GM21360 (cell line): ENCODE results near the gene STMND1.

Experiments used
- ATAC-seq: cut with Tn5 transposase; IDR thresholded peaks from one replicate; pipeline ENCODE4 v1.9.1; 2021; ENCODE audit warnings: mild to moderate bottlenecking, moderate library complexity; ENCODE audit not compliant: unreplicated experiment

The STMND1 gene

GRCh38 chr6:17097982-17098381, 3.9 kb upstream of the STMND1 start:
- no peak for ATAC-seq

GRCh38 chr6:17098538-17098937, 3.3 kb upstream of the STMND1 start:
- ATAC-seq = no peak

GRCh38 chr6:17099401-17100059, 2.3 kb upstream of the STMND1 start:
- no peak for ATAC-seq

- ATAC-seq = no peak
Observed at GRCh38 chr6:17100806-17101205, 1.0 kb upstream of the STMND1 start.

GRCh38 chr6:17102258-17102870, 514 bp downstream of the STMND1 start:
- ATAC-seq = no peak

GRCh38 chr6:17103715-17104114, 1.9 kb downstream of the STMND1 start:
- ATAC-seq = no peak

GRCh38 chr6:17107863-17108262, 6.0 kb downstream of the STMND1 start:
- no peak for ATAC-seq

- ATAC-seq = no peak
Observed at GRCh38 chr6:17115251-17116116, 13.6 kb downstream of the STMND1 start.

- no peak for ATAC-seq
Observed at GRCh38 chr6:17116117-17116440, 14.2 kb downstream of the STMND1 start.

GRCh38 chr6:17120019-17120418, 18.2 kb downstream of the STMND1 start:
- no peak for ATAC-seq

- no peak for ATAC-seq
Observed at GRCh38 chr6:17125407-17125806, 23.6 kb downstream of the STMND1 start.

- ATAC-seq = no peak
Observed at GRCh38 chr6:17130786-17131185, 28.9 kb downstream of the STMND1 start.

GRCh38 chr6:17132967-17133366, 31.1 kb downstream of the STMND1 start:
- ATAC-seq = no peak

- no peak for ATAC-seq
Observed at GRCh38 chr6:17138033-17138432, 36.2 kb downstream of the STMND1 start.

- ATAC-seq = no peak
Observed at GRCh38 chr6:17144016-17144415, 42.2 kb downstream of the STMND1 start.

- no peak for ATAC-seq
Observed at GRCh38 chr6:17149571-17149970, 47.7 kb downstream of the STMND1 start.

- no peak for ATAC-seq
Observed at GRCh38 chr6:17150096-17150495, 48.2 kb downstream of the STMND1 start.

GRCh38 chr6:17151888-17152287, 50.0 kb downstream of the STMND1 start:
- ATAC-seq = no peak

- no peak for ATAC-seq
Observed at GRCh38 chr6:17152703-17153102, 50.9 kb downstream of the STMND1 start.

- ATAC-seq = peak; percentile 51
Observed at GRCh38 chr6:17156112-17156921, 54.5 kb downstream of the STMND1 start.

- ATAC-seq = no peak
Observed at GRCh38 chr6:17156966-17157365, 55.1 kb downstream of the STMND1 start.
